OCI-LY1 (cell line): ENCODE data around the gene RNU2-63P.
A peak's percentile ranks its signal among the peaks of the same experiment; 100 is the strongest.

Experiments used
- H2AFZ ChIP-seq: fragments of 200-600 bp; sonication (generic), shearing (Covaris generic); 2 replicates; pipeline ENCODE4 v1.6.0; 2014; ENCODE audit warnings: antibody characterized with exemption, mild to moderate bottlenecking, low read length
- H3F3A ChIP-seq: fragments of 200-600 bp; sonication (generic), shearing (Covaris generic); 2 replicates; pipeline ENCODE4 v1.6.0; 2014; ENCODE audit warnings: mild to moderate bottlenecking, antibody characterized with exemption, low read length, moderate library complexity; ENCODE audit not compliant: insufficient read depth
- H3K27ac ChIP-seq: fragments of 200-600 bp; sonication (generic); 2 replicates; pipeline ENCODE4 v1.5.1; 2014; ENCODE audit warnings: low read length, mixed run types, mild to moderate bottlenecking, low read depth; ENCODE audit not compliant: poor library complexity, severe bottlenecking
- H3K27me3 ChIP-seq: fragments of 200-600 bp; sonication (generic); 2 replicates; pipeline ENCODE4 v1.6.0; 2014; ENCODE audit warnings: antibody characterized with exemption, mild to moderate bottlenecking, low read length, moderate library complexity; ENCODE audit not compliant: insufficient read depth
- H3K36me3 ChIP-seq: fragments of 200-600 bp; sonication (generic); 2 replicates; pipeline ENCODE4 v1.6.1; 2014; ENCODE audit warnings: mild to moderate bottlenecking, antibody characterized with exemption, low read length, moderate library complexity, mixed read lengths; ENCODE audit not compliant: insufficient read depth
- H3K4me1 ChIP-seq: fragments of 200-600 bp; sonication (generic); 2 replicates; pipeline ENCODE4 v1.5.1; 2014; ENCODE audit warnings: mild to moderate bottlenecking, low read length, moderate library complexity; ENCODE audit not compliant: insufficient read depth, severe bottlenecking
- H3K4me2 ChIP-seq: fragments of 200-600 bp; sonication (generic), shearing (Covaris generic); 2 replicates; pipeline ENCODE4 v1.6.1; 2014; ENCODE audit warnings: low read length
- H3K4me3 ChIP-seq: fragments of 200-600 bp; sonication (generic); 2 replicates; pipeline ENCODE4 v1.5.1; 2014; ENCODE audit warnings: low read length, low read depth, mild to moderate bottlenecking, mixed read lengths; ENCODE audit not compliant: poor library complexity, severe bottlenecking
- H3K79me2 ChIP-seq: fragments of 200-600 bp; shearing (Covaris generic); 2 replicates; pipeline ENCODE4 v1.6.1; 2016; ENCODE audit warnings: mixed run types, low read length, mixed read lengths; ENCODE audit not compliant: insufficient read depth
- H3K9ac ChIP-seq: fragments of 200-600 bp; sonication (generic), shearing (Covaris generic); 2 replicates; pipeline ENCODE4 v1.6.1; 2014; ENCODE audit warnings: mild to moderate bottlenecking, low read length, mixed read lengths
- H3K9me2 ChIP-seq: fragments of 200-600 bp; sonication (generic), shearing (Covaris generic); 2 replicates; pipeline ENCODE4 v1.6.1; 2014; ENCODE audit warnings: low read depth, mild to moderate bottlenecking, low read length, mixed read lengths
- H3K9me3 ChIP-seq: fragments of 200-600 bp; shearing (Covaris generic); 2 replicates; pipeline ENCODE4 v1.6.1; 2014; ENCODE audit warnings: low read length, mixed read lengths
- H4K20me1 ChIP-seq: fragments of 200-600 bp; sonication (generic), shearing (Covaris generic); 2 replicates; pipeline ENCODE4 v1.6.0; 2016; ENCODE audit warnings: mild to moderate bottlenecking, low read length; ENCODE audit not compliant: insufficient read depth
- EZH2 ChIP-seq: fragments of 200-600 bp; sonication (generic), shearing (Covaris generic); IDR thresholded peaks from 2 replicates; pipeline ENCODE4 v1.8.0; 2017; ENCODE audit warnings: borderline replicate concordance, mixed run types, mild to moderate bottlenecking, antibody characterized with exemption, low read length, moderate library complexity, mixed read lengths
- TF ChIP-seq, protein P1 (sequence below): fragments of 200-600 bp; sonication (generic), shearing (Covaris generic); IDR thresholded peaks from 2 replicates; pipeline ENCODE4 v1.5.1; 2017; ENCODE audit warnings: mild to moderate bottlenecking, antibody characterized with exemption, low read length, moderate library complexity, mixed read lengths

RNU2-63P gene

DNA sequence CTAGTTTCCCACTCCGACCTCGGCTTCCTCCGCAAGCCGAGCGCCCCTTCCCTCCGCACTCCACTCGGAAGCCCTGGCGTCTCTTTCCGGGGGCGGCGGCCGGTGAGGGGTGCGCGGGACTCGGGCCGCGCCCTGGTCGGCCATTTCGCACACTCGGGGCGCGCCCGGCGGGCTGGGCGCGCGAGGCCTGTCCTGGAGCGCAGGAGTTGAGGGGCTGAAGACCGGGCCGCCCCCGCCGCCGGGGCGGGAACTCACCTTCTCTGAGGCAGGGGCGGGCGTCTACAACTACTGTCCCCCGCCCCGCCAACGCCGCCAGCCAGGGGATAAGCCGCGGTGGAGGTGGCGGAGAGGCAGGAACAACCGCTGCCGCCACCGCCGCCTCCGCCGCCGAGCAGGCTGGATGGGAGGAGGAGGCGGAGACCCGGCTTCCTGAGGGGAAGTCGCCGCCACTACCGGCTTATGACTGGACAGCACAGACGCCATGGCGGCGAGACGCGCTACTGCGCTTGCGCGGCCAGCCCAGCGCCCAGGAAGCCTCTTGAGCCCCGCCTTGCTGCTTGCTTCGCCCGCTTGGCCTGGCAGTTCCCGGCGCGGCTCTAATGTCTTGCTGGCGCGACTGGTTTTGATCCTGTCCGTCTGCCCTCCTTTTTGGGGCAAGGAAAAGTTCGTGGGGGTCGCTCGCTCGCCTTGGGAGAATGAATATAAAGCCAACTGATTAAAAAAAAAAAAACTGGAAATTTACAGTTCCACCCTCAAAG is 39.2 kb upstream of the RNU2-63P start, which contains the start of gene KRCC1:
Gene KRCC1 (minus strand): TSS at position 413 of the 758 bp plus-strand sequence. CDS start 27,220 bp downstream, outside the sequence.
- H2AFZ ChIP-seq: peak within 1 kb of the TSS; percentile 71
- no peaks in the 10 kb centered on the region for H3K9me3 ChIP-seq
- no peaks in the 10 kb centered on the region for H3K27me3 ChIP-seq
- peak within 1 kb of the TSS; percentile 89 for H3K4me3 ChIP-seq
- H3K36me3 ChIP-seq: peaks cover 27% of the 10 kb centered on the region
- H4K20me1 ChIP-seq: no peaks in the 10 kb centered on the region
- peaks cover 24% of the 10 kb centered on the region for H3K79me2 ChIP-seq
- peak within 1 kb of the TSS; percentile 66 for H3K27ac ChIP-seq
- H3K4me2 ChIP-seq: peak within 1 kb of the TSS; percentile 85
- H3F3A ChIP-seq: no peaks in the 10 kb centered on the region
- peaks cover 28% of the 10 kb centered on the region for H3K4me1 ChIP-seq
- H3K9me2 ChIP-seq: no peaks in the 10 kb centered on the region
- peak within 1 kb of the TSS; percentile 91 for H3K9ac ChIP-seq
- TF ChIP-seq, protein P1, sequence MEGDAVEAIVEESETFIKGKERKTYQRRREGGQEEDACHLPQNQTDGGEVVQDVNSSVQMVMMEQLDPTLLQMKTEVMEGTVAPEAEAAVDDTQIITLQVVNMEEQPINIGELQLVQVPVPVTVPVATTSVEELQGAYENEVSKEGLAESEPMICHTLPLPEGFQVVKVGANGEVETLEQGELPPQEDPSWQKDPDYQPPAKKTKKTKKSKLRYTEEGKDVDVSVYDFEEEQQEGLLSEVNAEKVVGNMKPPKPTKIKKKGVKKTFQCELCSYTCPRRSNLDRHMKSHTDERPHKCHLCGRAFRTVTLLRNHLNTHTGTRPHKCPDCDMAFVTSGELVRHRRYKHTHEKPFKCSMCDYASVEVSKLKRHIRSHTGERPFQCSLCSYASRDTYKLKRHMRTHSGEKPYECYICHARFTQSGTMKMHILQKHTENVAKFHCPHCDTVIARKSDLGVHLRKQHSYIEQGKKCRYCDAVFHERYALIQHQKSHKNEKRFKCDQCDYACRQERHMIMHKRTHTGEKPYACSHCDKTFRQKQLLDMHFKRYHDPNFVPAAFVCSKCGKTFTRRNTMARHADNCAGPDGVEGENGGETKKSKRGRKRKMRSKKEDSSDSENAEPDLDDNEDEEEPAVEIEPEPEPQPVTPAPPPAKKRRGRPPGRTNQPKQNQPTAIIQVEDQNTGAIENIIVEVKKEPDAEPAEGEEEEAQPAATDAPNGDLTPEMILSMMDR: no peak
- TF ChIP-seq EZH2: no peak

DNA sequence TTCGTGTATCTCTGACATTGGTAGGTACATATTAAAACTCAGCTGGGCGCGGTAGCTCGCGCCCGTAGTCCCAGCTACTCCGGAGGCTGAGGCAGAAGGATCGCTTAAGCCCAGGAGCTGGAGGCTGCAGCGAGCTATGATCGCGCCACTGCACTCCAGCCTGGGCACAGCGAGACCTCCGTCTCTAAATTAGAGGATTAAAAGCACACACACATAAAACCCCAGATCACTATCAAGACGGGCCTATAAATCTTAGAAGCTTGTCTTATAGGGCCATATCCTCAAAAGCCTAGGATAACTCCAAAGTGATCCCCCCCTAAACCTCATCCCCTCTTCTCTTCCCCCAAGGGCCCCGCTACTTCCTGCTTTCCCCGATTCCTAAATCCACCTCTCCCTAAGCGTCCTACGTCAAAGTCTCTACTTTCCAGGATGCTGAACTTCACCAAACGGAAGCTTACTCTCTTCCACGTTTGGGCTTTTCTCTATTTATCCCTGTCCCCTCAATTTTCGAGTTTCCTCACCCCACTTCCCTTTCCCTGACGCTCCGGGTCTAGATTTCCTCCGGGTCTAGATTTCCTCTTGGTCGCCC is 38.5 kb upstream of the RNU2-63P start:
- TF ChIP-seq, protein P1: no peak
- TF ChIP-seq EZH2: no peak
- Histone ChIP-seq H4K20me1 (no peaks in the 10 kb centered on the region), H3K27me3 (no peaks in the 10 kb centered on the region), H3F3A (no peaks in the 10 kb centered on the region), H3K9me2 (no peaks in the 10 kb centered on the region), H3K79me2 (peaks cover 24% of the 10 kb centered on the region), H3K36me3 (peaks cover 27% of the 10 kb centered on the region), H3K4me3 (peak overlapping the region; percentile 89), H3K27ac (peak overlapping the region; percentile 33), H2AFZ (no peak overlapping the region), H3K4me1 (peaks cover 28% of the 10 kb centered on the region), H3K4me2 (peak overlapping the region; percentile 85), H3K9me3 (no peaks in the 10 kb centered on the region), H3K9ac (peak overlapping the region; percentile 91)

DNA sequence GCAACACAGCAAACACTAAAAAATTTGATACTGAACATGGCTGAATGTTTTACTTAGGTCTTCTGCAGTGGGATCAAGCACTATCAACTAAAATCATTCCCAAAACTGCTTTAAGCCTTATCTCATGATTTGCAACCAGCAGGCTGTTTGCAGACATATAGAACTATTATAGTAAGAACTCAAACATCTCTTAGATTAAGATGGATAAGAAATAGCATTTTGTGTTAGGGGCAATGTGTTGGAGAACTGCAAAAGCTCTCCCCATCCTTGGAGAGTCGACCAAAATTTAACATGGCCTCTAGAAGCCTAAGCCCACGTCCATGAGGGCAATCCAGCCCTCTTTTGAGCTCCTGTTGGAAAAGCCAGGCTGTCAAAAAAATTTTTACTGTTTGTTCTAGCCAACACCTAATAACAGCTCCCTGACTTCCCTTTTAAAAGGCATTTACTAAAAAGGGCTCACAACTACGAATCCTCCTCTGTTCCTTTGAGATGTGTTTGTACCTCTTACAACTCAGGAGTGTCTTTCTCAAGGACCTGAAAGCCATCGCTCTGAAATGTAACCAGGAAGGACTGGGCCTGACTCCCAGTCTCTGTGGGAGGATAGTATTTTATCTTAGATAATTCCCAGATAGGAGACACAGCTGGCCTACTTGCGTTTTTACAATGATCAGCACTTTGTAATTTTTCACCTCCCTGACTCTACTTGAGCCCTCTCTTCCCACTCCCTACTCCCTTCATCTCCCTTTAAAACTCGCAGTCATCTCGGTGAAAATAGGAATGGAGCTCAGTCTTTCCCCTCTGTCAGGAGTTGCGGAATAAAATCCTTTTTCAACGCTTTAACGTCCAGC is 37.8 kb upstream of the RNU2-63P start:
- H2AFZ ChIP-seq: no peak overlapping the region

More for the DNA sequence above, 37.8 kb upstream of the RNU2-63P start:
- Histone ChIP-seq H3K9ac (peak overlapping the region; percentile 91), H3K4me2 (peak overlapping the region; percentile 85), H3K27ac (peak overlapping the region; percentile 33), H4K20me1 (no peaks in the 10 kb centered on the region), H3K9me2 (no peaks in the 10 kb centered on the region), H3K9me3 (no peaks in the 10 kb centered on the region), H3F3A (no peaks in the 10 kb centered on the region), H3K27me3 (no peaks in the 10 kb centered on the region), H3K36me3 (peaks cover 33% of the 10 kb centered on the region), H3K79me2 (peaks cover 24% of the 10 kb centered on the region), H3K4me3 (peak overlapping the region; percentile 89), H3K4me1 (peaks cover 28% of the 10 kb centered on the region)
- TF ChIP-seq, protein P1: no peak
- TF ChIP-seq EZH2: no peak
